GM10248 (cell line): Measurements from ENCODE around the gene DCAF8L2.
"Not testable (repeated sequence)": the region's sequence is repeated elsewhere in the genome, so short reads cannot be mapped to it uniquely, and the experiment has no call there.

Source experiments
- CTCF ChIA-PET: fragments of 300-600 bp; sonication (Branson Sonifier 250); formaldehyde crosslinking; extraction: SDS; loops from one replicate; lab custom pipeline; 2021; ENCODE audit warnings: antibody characterized with exemption; lab: Yijun Ruan, JAX
- POLR2A ChIA-PET: fragments of 350-650 bp; sonication (Branson Sonifier 250); formaldehyde crosslinking; extraction: SDS; loops from one replicate; lab custom pipeline; 2020; ENCODE audit warnings: antibody characterized with exemption; lab: Yijun Ruan, JAX
- DNase-seq: peaks from one replicate; pipeline ENCODE4 v3.0.0; 2012; ENCODE audit errors: extremely low spot score
- TF ChIP-seq, protein P1 (sequence below): IDR thresholded peaks from 2 replicates; pipeline ENCODE4 v1.5.1; 2012; ENCODE audit warnings: mild to moderate bottlenecking, low read depth; ENCODE audit errors: extremely low read depth, missing control alignments, control extremely low read depth

DCAF8L2 gene

DNA sequence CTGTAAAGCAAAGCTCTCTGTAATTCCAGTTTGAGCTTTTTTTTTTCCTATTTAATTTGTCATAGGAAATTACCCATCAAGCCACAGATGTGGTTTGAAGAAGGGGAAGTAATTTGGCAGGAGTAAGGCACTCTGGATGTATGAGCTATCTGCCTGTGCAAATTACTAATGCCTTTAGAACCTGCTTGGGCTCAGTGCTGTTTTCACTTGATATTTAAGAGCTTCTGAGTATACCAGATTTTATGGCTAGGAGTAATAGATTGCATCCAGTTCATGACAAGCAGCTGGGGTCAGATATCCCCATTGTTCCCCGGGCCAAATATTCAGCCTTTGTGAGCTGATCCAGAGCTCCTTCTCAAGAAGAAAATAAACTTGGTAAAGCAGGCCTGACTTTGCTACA lies 89.1 kb downstream of the DCAF8L2 start:
- no peak for DNase-seq
- POLR2A ChIA-PET = no interaction called here
- CTCF ChIA-PET = no interaction called here
- TF ChIP-seq, protein P1, sequence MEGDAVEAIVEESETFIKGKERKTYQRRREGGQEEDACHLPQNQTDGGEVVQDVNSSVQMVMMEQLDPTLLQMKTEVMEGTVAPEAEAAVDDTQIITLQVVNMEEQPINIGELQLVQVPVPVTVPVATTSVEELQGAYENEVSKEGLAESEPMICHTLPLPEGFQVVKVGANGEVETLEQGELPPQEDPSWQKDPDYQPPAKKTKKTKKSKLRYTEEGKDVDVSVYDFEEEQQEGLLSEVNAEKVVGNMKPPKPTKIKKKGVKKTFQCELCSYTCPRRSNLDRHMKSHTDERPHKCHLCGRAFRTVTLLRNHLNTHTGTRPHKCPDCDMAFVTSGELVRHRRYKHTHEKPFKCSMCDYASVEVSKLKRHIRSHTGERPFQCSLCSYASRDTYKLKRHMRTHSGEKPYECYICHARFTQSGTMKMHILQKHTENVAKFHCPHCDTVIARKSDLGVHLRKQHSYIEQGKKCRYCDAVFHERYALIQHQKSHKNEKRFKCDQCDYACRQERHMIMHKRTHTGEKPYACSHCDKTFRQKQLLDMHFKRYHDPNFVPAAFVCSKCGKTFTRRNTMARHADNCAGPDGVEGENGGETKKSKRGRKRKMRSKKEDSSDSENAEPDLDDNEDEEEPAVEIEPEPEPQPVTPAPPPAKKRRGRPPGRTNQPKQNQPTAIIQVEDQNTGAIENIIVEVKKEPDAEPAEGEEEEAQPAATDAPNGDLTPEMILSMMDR = no peak

DNA sequence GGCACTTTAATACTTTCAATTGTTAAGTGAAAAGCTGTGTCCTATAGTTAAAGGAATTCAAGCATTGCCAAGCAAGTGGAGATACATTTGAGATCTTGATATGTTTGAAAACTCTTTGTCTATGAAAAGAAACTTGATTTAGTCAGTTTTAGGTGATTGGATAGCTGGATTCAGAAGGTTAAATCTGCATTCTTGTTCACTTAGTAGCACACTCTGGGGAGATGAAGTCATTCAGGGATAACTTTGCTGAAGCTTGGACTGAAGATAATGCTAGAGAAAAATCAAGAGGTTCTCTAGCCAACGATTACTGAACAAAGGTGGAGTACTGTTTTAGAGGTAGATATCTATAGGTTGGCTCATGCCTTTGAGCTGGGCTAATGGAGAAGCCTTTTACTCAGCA lies 90.6 kb downstream of the DCAF8L2 start:
- POLR2A ChIA-PET = no interaction called here
- TF ChIP-seq, protein P1 = no peak
- no peak for DNase-seq
- CTCF ChIA-PET = no interaction called here

DNA sequence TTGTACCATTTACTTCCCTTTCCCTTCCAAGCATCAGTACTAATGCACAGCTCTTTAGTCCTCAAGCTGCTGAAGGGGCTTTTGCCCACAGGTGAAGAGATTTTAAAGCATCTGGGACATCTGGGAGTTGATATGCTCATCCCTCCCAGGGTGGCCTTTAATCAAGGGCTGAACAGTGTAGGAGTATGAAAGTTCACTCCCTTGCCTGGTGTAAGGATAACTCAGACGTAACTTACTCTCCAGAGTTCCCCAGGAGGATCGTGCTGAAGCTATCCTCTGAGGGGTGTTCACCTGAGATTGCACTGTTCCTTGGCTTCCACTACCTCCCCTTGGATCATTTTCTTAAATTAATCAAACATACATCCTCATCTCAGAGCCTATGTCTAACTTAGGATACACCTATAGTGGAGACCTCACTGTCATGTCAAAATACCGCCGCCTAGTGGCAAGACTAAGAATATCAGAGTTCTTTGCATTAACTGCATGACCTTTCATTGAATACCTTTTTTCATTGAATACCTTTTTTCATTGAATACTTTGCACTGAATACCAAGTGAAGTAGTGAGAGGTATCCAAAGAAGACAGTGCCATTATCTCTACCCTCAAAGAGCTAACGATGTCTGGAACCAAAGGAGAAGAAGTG lies 93.5 kb downstream of the DCAF8L2 start:
- DNase-seq, POLR2A ChIA-PET: not testable (repeated sequence)
- CTCF ChIA-PET = interaction anchor here (0.9 to 1.6 kb wide), 3 partner anchors 8 to 40 kb away, joined by 3 to 4 read pairs (median 3); no protein-coding TSS in a partner anchor
- TF ChIP-seq, protein P1 = peak; percentile 19

DNA sequence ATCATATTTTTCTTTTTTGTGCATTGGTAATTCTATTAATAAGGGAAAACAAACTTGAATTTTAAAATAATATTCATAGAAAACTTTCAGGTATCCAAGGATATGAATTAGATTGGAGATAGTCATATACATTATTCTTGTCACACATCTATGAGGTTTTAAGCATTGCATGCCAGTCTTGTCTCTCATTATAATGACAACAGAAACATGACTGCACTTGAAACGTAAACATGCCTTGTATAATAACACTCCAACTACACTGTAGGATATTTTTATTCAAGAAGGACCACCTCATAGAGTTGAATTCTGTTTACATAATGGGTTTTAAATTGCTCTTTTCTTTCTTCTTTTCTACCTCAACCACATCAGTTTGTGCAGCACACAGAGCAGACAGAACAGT lies 104.5 kb downstream of the DCAF8L2 start:
- CTCF ChIA-PET = no interaction called here
- no peak for DNase-seq
- TF ChIP-seq, protein P1 = no peak
- POLR2A ChIA-PET = no interaction called here

DNA sequence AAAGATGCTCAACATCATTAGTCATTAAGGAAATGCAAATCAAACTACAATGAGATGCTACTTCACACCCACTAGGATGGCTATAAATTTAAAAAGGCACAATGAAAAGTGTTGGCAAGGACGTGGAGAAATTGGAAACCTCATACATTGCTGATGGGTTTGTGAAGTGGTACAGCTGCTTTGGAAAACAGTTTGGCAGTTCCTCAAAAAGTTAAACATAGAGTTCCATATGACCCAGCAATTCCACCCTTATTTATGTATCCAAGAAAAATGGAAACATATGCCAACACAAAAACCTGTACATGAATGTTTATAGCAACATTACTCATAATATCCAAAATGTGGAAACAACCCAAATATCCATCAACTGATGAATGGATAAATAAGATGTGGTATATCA lies 116.4 kb downstream of the DCAF8L2 start:
- ChIA-PET POLR2A (no interaction called here), CTCF (no interaction called here)
- TF ChIP-seq, protein P1 = no peak
- no peak for DNase-seq

DNA sequence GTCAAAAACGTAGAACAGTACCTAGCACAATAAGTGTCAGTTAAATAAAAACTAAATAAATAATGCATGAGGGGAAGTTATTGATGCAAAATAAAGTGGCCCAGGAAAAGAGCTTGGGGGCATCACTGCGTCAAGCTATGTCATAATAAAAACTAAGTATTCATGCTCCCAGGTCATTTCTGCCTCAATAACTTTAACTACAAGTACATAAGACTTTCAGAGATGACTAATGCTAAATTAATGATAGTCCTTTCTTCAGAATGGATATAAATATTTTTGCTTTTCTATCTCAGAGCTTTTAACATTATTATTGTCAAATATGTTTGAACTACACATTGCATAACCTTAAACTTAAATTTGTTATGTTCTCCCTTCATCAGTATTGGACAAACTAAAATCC lies 125.5 kb downstream of the DCAF8L2 start:
- ChIA-PET CTCF (no interaction called here), POLR2A (no interaction called here)
- DNase-seq = no peak
- TF ChIP-seq, protein P1 = no peak
